Mesenchymal stem cell (in vitro differentiated cells and primary cell): ENCODE results near the gene DIS3L2.

ENCODE experiments used
- DNase-seq: peaks from one replicate; pipeline ENCODE4 v3.0.0-alpha.2; 2013
- H2AFZ ChIP-seq: one replicate; pipeline ENCODE4 v1.6.1; 2013; ENCODE audit warnings: low read depth, mild to moderate bottlenecking, control low read depth, inconsistent platforms, low read length, moderate library complexity
- H2AK5ac ChIP-seq: 2 replicates; pipeline ENCODE4 v1.6.1; 2013; ENCODE audit warnings: low read length, moderate library complexity, mild to moderate bottlenecking, inconsistent platforms; ENCODE audit not compliant: severe bottlenecking
- H2BK120ac ChIP-seq: one replicate; pipeline ENCODE4 v1.6.1; 2013; ENCODE audit warnings: low read depth, mild to moderate bottlenecking, inconsistent platforms, low read length, moderate library complexity
- H2BK12ac ChIP-seq, 2 experiments: one replicate each; pipeline ENCODE4 v1.6.1; 2013; ENCODE audit warnings: inconsistent platforms in 2 of 2, low read length in 2 of 2, mild to moderate bottlenecking in 2 of 2, moderate library complexity in 2 of 2, control low read depth in 1 of 2
- H2BK15ac ChIP-seq: one replicate; pipeline ENCODE4 v1.6.1; 2013; ENCODE audit warnings: mild to moderate bottlenecking, low read depth, inconsistent platforms; ENCODE audit not compliant: poor library complexity, severe bottlenecking
- H2BK5ac ChIP-seq: 2 replicates; pipeline ENCODE4 v1.6.1; 2013; ENCODE audit warnings: low read depth, mild to moderate bottlenecking, low read length, control low read depth, inconsistent platforms; ENCODE audit not compliant: poor library complexity, severe bottlenecking
- H3K14ac ChIP-seq, 2 experiments: one replicate each; pipeline ENCODE4 v1.6.1; 2013; ENCODE audit warnings: inconsistent platforms in 2 of 2, low read length in 2 of 2, control low read depth in 1 of 2, mild to moderate bottlenecking in 1 of 2, moderate library complexity in 1 of 2
- H3K18ac ChIP-seq, 2 experiments: one replicate each; pipeline ENCODE4 v1.6.1; 2013; ENCODE audit warnings: inconsistent platforms in 2 of 2, low read length in 2 of 2, control low read depth in 1 of 2, low read depth in 1 of 2, mild to moderate bottlenecking in 1 of 2
- H3K23ac ChIP-seq, 2 experiments: one replicate each; pipeline ENCODE4 v1.6.1; 2013; ENCODE audit warnings: inconsistent platforms in 2 of 2, low read length in 2 of 2, mild to moderate bottlenecking in 2 of 2, moderate library complexity in 2 of 2, control low read depth in 1 of 2
- H3K27ac ChIP-seq: 2 replicates; pipeline ENCODE4 v1.5.1; 2013; ENCODE audit warnings: mild to moderate bottlenecking, moderate library complexity, low read length, control low read depth, inconsistent platforms; ENCODE audit not compliant: poor library complexity, severe bottlenecking
- H3K27me3 ChIP-seq, 2 experiments: 2 replicates each; pipeline versions ENCODE4 v1.6.1 to v1.7.0; 2013; ENCODE audit warnings: low read length in 2 of 2, mild to moderate bottlenecking in 2 of 2, moderate library complexity in 2 of 2, control low read depth in 1 of 2, inconsistent platforms in 1 of 2; ENCODE audit not compliant: control insufficient read depth in 1 of 2, insufficient read depth in 1 of 2
- H3K36me3 ChIP-seq, 2 experiments: 2 replicates each; pipeline versions ENCODE4 v1.6.1 to v1.7.0; 2013; ENCODE audit warnings: low read length in 2 of 2, control low read depth in 1 of 2, inconsistent platforms in 1 of 2, low read depth in 1 of 2, mild to moderate bottlenecking in 1 of 2; ENCODE audit not compliant: insufficient read depth in 2 of 2, control insufficient read depth in 1 of 2
- H3K4ac ChIP-seq, 2 experiments: one replicate each; pipeline ENCODE4 v1.6.1; 2013; ENCODE audit warnings: inconsistent platforms in 2 of 2, low read length in 2 of 2, mild to moderate bottlenecking in 2 of 2, moderate library complexity in 2 of 2, control low read depth in 1 of 2, low read depth in 1 of 2
- H3K4me1 ChIP-seq: 2 replicates; pipeline ENCODE4 v1.6.1; 2013; ENCODE audit warnings: low read depth, low read length, control low read depth; ENCODE audit not compliant: control insufficient read depth, insufficient read depth
- H3K4me2 ChIP-seq: 2 replicates; pipeline ENCODE4 v1.6.1; 2013; ENCODE audit warnings: low read length, mild to moderate bottlenecking, inconsistent platforms; ENCODE audit not compliant: poor library complexity, severe bottlenecking
- H3K4me3 ChIP-seq, 2 experiments: 2 replicates each; pipeline versions ENCODE4 v1.5.1 to v1.7.0; 2013; ENCODE audit warnings: low read length in 2 of 2, mild to moderate bottlenecking in 2 of 2, control low read depth in 1 of 2, low read depth in 1 of 2; ENCODE audit not compliant: insufficient read depth in 1 of 2
- H3K79me1 ChIP-seq: replicated peaks from 2 replicates; pipeline ENCODE4 v1.6.1; 2013; ENCODE audit warnings: mild to moderate bottlenecking, control low read depth, low read length, inconsistent platforms; ENCODE audit not compliant: poor library complexity, severe bottlenecking
- H3K9ac ChIP-seq: 2 replicates; pipeline ENCODE4 v1.7.0; 2013; ENCODE audit warnings: mild to moderate bottlenecking, low read length, moderate library complexity
- H3K9me3 ChIP-seq: 2 replicates; pipeline ENCODE4 v1.7.0; 2013; ENCODE audit warnings: mild to moderate bottlenecking, low read length; ENCODE audit not compliant: control insufficient read depth
- H4K8ac ChIP-seq: one replicate; pipeline ENCODE4 v1.6.1; 2013; ENCODE audit warnings: inconsistent platforms, mild to moderate bottlenecking, low read length, moderate library complexity
- H4K91ac ChIP-seq: one replicate; pipeline ENCODE4 v1.6.1; 2013; ENCODE audit warnings: mild to moderate bottlenecking, low read length, inconsistent platforms
- WGBS: methylation state at CpG from one replicate; pipeline ENCODE4 v1.1.7; 2013; ENCODE audit warnings: mixed read lengths; 5-methylcytosine and 5-hydroxymethylcytosine counted together

DIS3L2 gene

GRCh38 chr2:231934441-231935206 is 26.9 kb upstream of the DIS3L2 start:
- Histone ChIP-seq H4K91ac (no peak overlapping the region), H3K4me2 (no peak overlapping the region), H2BK5ac (no peak overlapping the region), H3K4ac (peak overlapping the region in 1 of 2 experiments; percentile 28), H3K27me3 (peaks cover 31 to 64% of the 10 kb centered on the region in 2 experiments), H3K23ac (no peak overlapping the region), H3K79me1 (no peaks in the 10 kb centered on the region), H3K18ac (no peak overlapping the region), H2AFZ (no peak overlapping the region), H2AK5ac (no peak overlapping the region), H3K4me1 (peaks cover 4% of the 10 kb centered on the region), H3K27ac (no peak overlapping the region), H2BK120ac (no peak overlapping the region), H3K9me3 (no peaks in the 10 kb centered on the region), H2BK12ac (no peak overlapping the region), H2BK15ac (no peak overlapping the region), H3K14ac (no peak overlapping the region), H3K9ac (no peak overlapping the region), H4K8ac (no peak overlapping the region), H3K4me3 (no peak overlapping the region), H3K36me3 (no peaks in the 10 kb centered on the region)
- 74% methylated on average over 8 of the region's 8 CpGs for WGBS
- DNase-seq: no peak

- no peak overlapping the region for H2BK12ac ChIP-seq
- H3K27ac ChIP-seq: no peak overlapping the region
- H3K4me1 ChIP-seq: peaks cover 4% of the 10 kb centered on the region
- H4K91ac ChIP-seq: no peak overlapping the region
- no peak overlapping the region for H2AFZ ChIP-seq
- no peak overlapping the region for H3K4me3 ChIP-seq
- H3K9ac ChIP-seq: no peak overlapping the region
- no peaks in the 10 kb centered on the region for H3K36me3 ChIP-seq
- H3K27me3 ChIP-seq: peaks cover 25 to 58% of the 10 kb centered on the region in 2 experiments
- no peak overlapping the region for H2BK15ac ChIP-seq
- H3K9me3 ChIP-seq: no peaks in the 10 kb centered on the region
- H2BK120ac ChIP-seq: no peak overlapping the region
- no peak overlapping the region for H2BK5ac ChIP-seq
- H3K23ac ChIP-seq: no peak overlapping the region
- no peak overlapping the region for H3K14ac ChIP-seq
- 84% methylated on average over 4 of the region's 4 CpGs for WGBS
- H3K79me1 ChIP-seq: no peaks in the 10 kb centered on the region
- H3K18ac ChIP-seq: no peak overlapping the region
- peak overlapping the region in 1 of 2 experiments; percentile 28 for H3K4ac ChIP-seq
- no peak overlapping the region for H2AK5ac ChIP-seq
- no peak overlapping the region for H4K8ac ChIP-seq
- H3K4me2 ChIP-seq: no peak overlapping the region
- no peak for DNase-seq
Observed at GRCh38 chr2:231935207-231935524, 26.3 kb upstream of the DIS3L2 start.

GRCh38 chr2:231935815-231936214 is 25.7 kb upstream of the DIS3L2 start:
- Histone ChIP-seq H3K27ac (no peak overlapping the region), H3K4me2 (no peak overlapping the region), H2BK120ac (no peak overlapping the region), H3K18ac (no peak overlapping the region), H3K4ac (no peak overlapping the region), H3K4me1 (peaks cover 4% of the 10 kb centered on the region), H2BK12ac (no peak overlapping the region), H3K23ac (no peak overlapping the region), H3K36me3 (no peaks in the 10 kb centered on the region), H3K14ac (no peak overlapping the region), H2BK5ac (no peak overlapping the region), H3K4me3 (no peak overlapping the region), H4K8ac (no peak overlapping the region), H3K9ac (no peak overlapping the region), H3K27me3 (peaks cover 19 to 52% of the 10 kb centered on the region in 2 experiments), H4K91ac (no peak overlapping the region), H2AFZ (no peak overlapping the region), H2BK15ac (no peak overlapping the region), H2AK5ac (no peak overlapping the region), H3K79me1 (no peaks in the 10 kb centered on the region), H3K9me3 (no peaks in the 10 kb centered on the region)
- 92% methylated on average over 1 of the region's 1 CpG for WGBS
- DNase-seq: no peak

GRCh38 chr2:231936491-231936890 is 25.0 kb upstream of the DIS3L2 start:
- Histone ChIP-seq H4K91ac (no peak overlapping the region), H3K36me3 (no peaks in the 10 kb centered on the region), H3K4me1 (peaks cover 4% of the 10 kb centered on the region), H3K9me3 (no peaks in the 10 kb centered on the region), H2BK12ac (no peak overlapping the region), H2AFZ (no peak overlapping the region), H3K4me3 (no peak overlapping the region), H2AK5ac (no peak overlapping the region), H3K27ac (no peak overlapping the region), H3K14ac (no peak overlapping the region), H2BK5ac (no peak overlapping the region), H2BK15ac (no peak overlapping the region), H3K23ac (no peak overlapping the region), H3K27me3 (peaks cover 15 to 54% of the 10 kb centered on the region in 2 experiments), H2BK120ac (no peak overlapping the region), H3K4me2 (no peak overlapping the region), H3K9ac (no peak overlapping the region), H3K79me1 (no peaks in the 10 kb centered on the region), H3K18ac (no peak overlapping the region), H4K8ac (no peak overlapping the region), H3K4ac (no peak overlapping the region)
- 100% methylated on average over 2 of the region's 4 CpGs for WGBS
- DNase-seq: no peak
